DOHH2 (cell line): ENCODE measurements around the gene DENND1A.

Source experiments
- H3F3A ChIP-seq: fragments of 200-600 bp; sonication (generic), shearing (Covaris generic); 2 replicates; pipeline ENCODE4 v1.6.0; 2016; ENCODE audit warnings: antibody characterized with exemption, mild to moderate bottlenecking; ENCODE audit not compliant: control insufficient read depth, insufficient read depth
- H3K27ac ChIP-seq: fragments of 200-600 bp; sonication (generic); 2 replicates; pipeline ENCODE4 v1.5.1; 2014; ENCODE audit warnings: low read depth, mild to moderate bottlenecking, low read length, moderate library complexity
- H3K27me3 ChIP-seq: fragments of 200-600 bp; sonication (generic); 2 replicates; pipeline ENCODE4 v1.6.1; 2014; ENCODE audit warnings: mild to moderate bottlenecking, low read length, mixed read lengths; ENCODE audit not compliant: control insufficient read depth
- H3K36me3 ChIP-seq: fragments of 200-600 bp; sonication (generic); 2 replicates; pipeline ENCODE4 v1.6.1; 2014; ENCODE audit warnings: mild to moderate bottlenecking, low read length, moderate library complexity, mixed read lengths; ENCODE audit not compliant: control insufficient read depth
- H3K4me1 ChIP-seq: fragments of 200-600 bp; sonication (generic); 2 replicates; pipeline ENCODE4 v1.6.1; 2014; ENCODE audit warnings: mild to moderate bottlenecking, low read length, mixed read lengths; ENCODE audit not compliant: control insufficient read depth
- H3K4me2 ChIP-seq: fragments of 200-600 bp; sonication (generic); 2 replicates; pipeline ENCODE4 v1.6.0; 2014; ENCODE audit warnings: mild to moderate bottlenecking, low read length, moderate library complexity
- H3K4me3 ChIP-seq: fragments of 200-600 bp; sonication (generic); 2 replicates; pipeline ENCODE4 v1.5.1; 2014; ENCODE audit warnings: mild to moderate bottlenecking, low read length, mixed read lengths
- H3K79me2 ChIP-seq: fragments of 200-600 bp; sonication (generic); 2 replicates; pipeline ENCODE4 v1.6.1; 2014; ENCODE audit warnings: mild to moderate bottlenecking, low read length, mixed read lengths; ENCODE audit not compliant: control insufficient read depth
- H3K9me2 ChIP-seq: fragments of 200-600 bp; sonication (generic); replicated peaks from 2 replicates; pipeline ENCODE4 v1.6.1; 2014; ENCODE audit warnings: mild to moderate bottlenecking, low read length, mixed read lengths; ENCODE audit not compliant: control insufficient read depth
- H3K9me3 ChIP-seq: fragments of 200-600 bp; sonication (generic); 2 replicates; pipeline ENCODE4 v1.6.1; 2014; ENCODE audit warnings: antibody characterized with exemption, low read length, mixed read lengths; ENCODE audit not compliant: control insufficient read depth, insufficient read depth
- H4K20me1 ChIP-seq: fragments of 200-600 bp; sonication (generic); 2 replicates; pipeline ENCODE4 v1.6.0; 2014; ENCODE audit warnings: low read depth, mild to moderate bottlenecking, antibody characterized with exemption, low read length, moderate library complexity; ENCODE audit not compliant: control insufficient read depth, insufficient read depth
- CTCF ChIP-seq: fragments of 200-600 bp; sonication (generic); IDR thresholded peaks from one replicate; pipeline ENCODE4 v1.5.1; 2014; ENCODE audit warnings: antibody characterized with exemption, mild to moderate bottlenecking, low read depth, low read length; ENCODE audit not compliant: poor library complexity, severe bottlenecking
- EZH2phosphoT487 ChIP-seq: fragments of 200-600 bp; sonication (generic); IDR thresholded peaks from 2 replicates; pipeline ENCODE4 v1.6.1; 2017; ENCODE audit warnings: borderline replicate concordance, mild to moderate bottlenecking, antibody characterized with exemption, low read length, moderate library complexity, mixed read lengths

The DENND1A gene

GRCh38 chr9:123485216-123485615 is 444.7 kb downstream of the DENND1A start:
- Histone ChIP-seq H3K9me2 (no peaks in the 10 kb centered on the region), H3K4me1 (no peaks in the 10 kb centered on the region), H3K9me3 (no peaks in the 10 kb centered on the region), H3K4me3 (no peak overlapping the region), H3K4me2 (no peak overlapping the region), H3K27ac (no peak overlapping the region), H3K79me2 (no peaks in the 10 kb centered on the region), H3K27me3 (no peaks in the 10 kb centered on the region), H4K20me1 (no peaks in the 10 kb centered on the region), H3K36me3 (no peaks in the 10 kb centered on the region), H3F3A (no peaks in the 10 kb centered on the region; the same call in 1 of the 2 replicates)
- no peak for TF ChIP-seq CTCF

GRCh38 chr9:123484130-123484529 is 445.8 kb downstream of the DENND1A start:
- Histone ChIP-seq H3K4me1 (no peaks in the 10 kb centered on the region), H3K79me2 (no peaks in the 10 kb centered on the region), H3K36me3 (no peaks in the 10 kb centered on the region), H3F3A (no peaks in the 10 kb centered on the region; the same call in 1 of the 2 replicates), H3K9me3 (no peaks in the 10 kb centered on the region), H3K4me2 (no peak overlapping the region), H3K27me3 (no peaks in the 10 kb centered on the region), H3K27ac (no peak overlapping the region), H3K4me3 (no peak overlapping the region), H3K9me2 (no peaks in the 10 kb centered on the region), H4K20me1 (no peaks in the 10 kb centered on the region)
- no peak for TF ChIP-seq CTCF
- no peak for TF ChIP-seq EZH2phosphoT487

GRCh38 chr9:123483191-123483803 is 446.6 kb downstream of the DENND1A start:
- no peak for TF ChIP-seq CTCF
- TF ChIP-seq EZH2phosphoT487: no peak
- no peak overlapping the region for H3K4me3 ChIP-seq
- H4K20me1 ChIP-seq: no peaks in the 10 kb centered on the region
- H3K9me2 ChIP-seq: no peaks in the 10 kb centered on the region
- no peaks in the 10 kb centered on the region for H3K36me3 ChIP-seq
- H3F3A ChIP-seq: peaks cover 2% of the 10 kb centered on the region
- no peak overlapping the region for H3K4me2 ChIP-seq
- H3K9me3 ChIP-seq: no peaks in the 10 kb centered on the region
- no peaks in the 10 kb centered on the region for H3K79me2 ChIP-seq
- no peak overlapping the region for H3K27ac ChIP-seq
- H3K4me1 ChIP-seq: no peaks in the 10 kb centered on the region
- H3K27me3 ChIP-seq: no peaks in the 10 kb centered on the region
